NT2/D1 (cell line): ENCODE data around the gene TPD52L1.

Experiments used
- SUZ12 ChIP-seq: IDR thresholded peaks from 2 replicates; pipeline ENCODE4 v1.6.1; 2011; ENCODE audit not compliant: insufficient read length, insufficient read depth; ENCODE audit errors: extremely low read depth
- YY1 ChIP-seq: IDR thresholded peaks from 2 replicates; pipeline ENCODE4 v1.6.1; 2011; ENCODE audit not compliant: insufficient read length, insufficient read depth

GRCh38 chr6:125258651-125259353, 105.2 kb downstream of the TPD52L1 start:
- no peak for TF ChIP-seq YY1
- no peak for TF ChIP-seq SUZ12
